Measurements from ENCODE around the gene SEPTIN6.

- no peak for TF ChIP-seq RAD21 (IDR thresholded peaks at IDR 0.05; ENCODE audit: low read length)
- TF ChIP-seq CTCF (conservative IDR thresholded peaks at IDR 0.05; ENCODE audit: low read depth, low read length), result no peak
- no peak for TF ChIP-seq POLR2A (IDR thresholded peaks at IDR 0.05; ENCODE audit: low read depth, low read length)
- no peak for TF ChIP-seq ELK1 (IDR thresholded peaks at IDR 0.05; ENCODE audit: borderline replicate concordance, low read depth, low read length)
- TF ChIP-seq BHLHE40 (IDR thresholded peaks at IDR 0.05; ENCODE audit: low read depth, low read length), result no peak
- TF ChIP-seq MXI1 (IDR thresholded peaks at IDR 0.05; ENCODE audit: borderline replicate concordance, low read depth, low read length), result no peak
- no peak for TF ChIP-seq MAFK (IDR thresholded peaks at IDR 0.05; ENCODE audit: low read depth, low read length)
- TF ChIP-seq RCOR1 (IDR thresholded peaks at IDR 0.05; ENCODE audit: insufficient replicate concordance, low read length), result no peak
- TF ChIP-seq RFX5 (IDR thresholded peaks at IDR 0.05; ENCODE audit: low read depth, low read length), result no peak
- TF ChIP-seq NFE2L2 (IDR thresholded peaks at IDR 0.05; ENCODE audit: low read depth, low read length), result no peak
- TF ChIP-seq USF2 (IDR thresholded peaks at IDR 0.05; ENCODE audit: low read depth, low read length), result no peak
These were observed 45.9 kb downstream of the SEPTIN6 start for GRCh38 chrX:119647089-119647488.

All from IMR-90 (cell line).